ENCODE results near the gene DHRSX. TPM values are rescaled to one million over a fixed set of nuclear protein-coding genes. Genes with fewer than 3 reads are reported as not detected.
"Not testable (repeated sequence)": the region's sequence is repeated elsewhere in the genome, so short reads cannot be mapped to it uniquely, and the experiment has no call there.

Gene DHRSX
- total RNA-seq, 3 donors from 2014 or later, result 24.9 to 52.4 (median 37.5) TPM

GRCh38 chrX:2272337-2272736, 228.4 kb downstream of the DHRSX start:
- no peak for ATAC-seq
- Histone ChIP-seq H3K4me1 (ENCODE audit: low read depth) (no peaks in the 10 kb centered on the region), H3K4me3 (no peak overlapping the region), H3K9me3 (no peaks in the 10 kb centered on the region), H3K36me3 (ENCODE audit: low read depth) (no peaks in the 10 kb centered on the region)
- TF ChIP-seq CTCF (IDR thresholded peaks at IDR 0.05), result no peak
- intact Hi-C loops (cut with DNase I, micrococcal nuclease), result no loop called here
- DNase-seq, result no peak

GRCh38 chrX:2271595-2271994, 229.2 kb downstream of the DHRSX start:
- H3K4me3 ChIP-seq; intact Hi-C loops (cut with DNase I, micrococcal nuclease); H3K9me3 ChIP-seq; H3K36me3 ChIP-seq (ENCODE audit: low read depth); H3K4me1 ChIP-seq (ENCODE audit: low read depth); ATAC-seq; DNase-seq: not testable (repeated sequence)

GRCh38 chrX:2270783-2271182, 230.0 kb downstream of the DHRSX start:
- H3K36me3 ChIP-seq (ENCODE audit: low read depth); ATAC-seq; H3K4me1 ChIP-seq (ENCODE audit: low read depth); DNase-seq; H3K4me3 ChIP-seq; intact Hi-C loops (cut with DNase I, micrococcal nuclease); H3K9me3 ChIP-seq: not testable (repeated sequence)

GRCh38 chrX:2267890-2268289, 232.9 kb downstream of the DHRSX start:
- Histone ChIP-seq H3K36me3 (ENCODE audit: low read depth) (no peaks in the 10 kb centered on the region), H3K4me1 (ENCODE audit: low read depth) (no peaks in the 10 kb centered on the region), H3K9me3 (no peaks in the 10 kb centered on the region), H3K4me3 (no peak overlapping the region)
- ATAC-seq (no peak), DNase-seq (no peak)
- intact Hi-C loops (cut with DNase I, micrococcal nuclease), result no loop called here
- no peak for TF ChIP-seq CTCF (IDR thresholded peaks at IDR 0.05)

- no peak for TF ChIP-seq CTCF (IDR thresholded peaks at IDR 0.05)
- Histone ChIP-seq H3K4me3 (no peak overlapping the region), H3K9me3 (no peaks in the 10 kb centered on the region), H3K36me3 (ENCODE audit: low read depth) (no peaks in the 10 kb centered on the region), H3K4me1 (ENCODE audit: low read depth) (no peaks in the 10 kb centered on the region)
- no peak for DNase-seq
- no peak for ATAC-seq
- intact Hi-C loops (cut with DNase I, micrococcal nuclease), result no loop called here
These were observed 234.1 kb downstream of the DHRSX start for GRCh38 chrX:2266445-2267349.

GRCh38 chrX:2265658-2266444, 234.9 kb downstream of the DHRSX start:
- intact Hi-C loops (cut with DNase I, micrococcal nuclease); DNase-seq; H3K36me3 ChIP-seq (ENCODE audit: low read depth); H3K4me3 ChIP-seq; H3K4me1 ChIP-seq (ENCODE audit: low read depth); H3K9me3 ChIP-seq; ATAC-seq: not testable (repeated sequence)
